ENCODE data around the gene DIDO1.

DNA sequence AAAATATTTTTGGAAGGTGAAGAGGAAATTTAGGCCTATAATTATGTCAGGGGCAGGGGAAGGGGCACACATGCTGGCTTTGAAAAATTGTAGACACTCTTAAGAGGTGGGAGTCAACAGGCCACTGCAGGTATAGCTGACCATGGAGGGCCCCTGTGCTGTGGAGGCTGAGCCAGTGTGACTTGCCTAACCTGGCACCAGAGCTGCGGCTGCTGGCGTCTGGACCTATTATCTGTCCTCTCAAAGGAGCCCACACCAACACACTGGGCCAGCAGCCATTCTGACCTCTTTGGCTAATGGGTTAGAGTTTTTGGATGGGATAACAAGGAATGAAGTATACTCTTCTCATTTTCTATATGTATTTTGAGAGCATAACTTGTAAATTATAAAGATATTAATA, 16.2 kb upstream of the DIDO1 start:
- no peak for TF ChIP-seq CTCF (IDR thresholded peaks at IDR 0.05)
- TF ChIP-seq EP300 (IDR thresholded peaks at IDR 0.05) = no peak
- TF ChIP-seq POLR2AphosphoS5 (IDR thresholded peaks at IDR 0.05) = no peak
